Measurements from ENCODE around the gene SPECC1. TPM values are rescaled to one million over a fixed set of nuclear protein-coding genes. Genes with fewer than 3 reads are reported as not detected.

The SPECC1 gene
- total and polyA plus RNA-seq, 2 of the 13 experiments (the other 11 are each of a cell fraction or from before 2014, with no cell fraction given) = 2.3 to 6.9 TPM

DNA sequence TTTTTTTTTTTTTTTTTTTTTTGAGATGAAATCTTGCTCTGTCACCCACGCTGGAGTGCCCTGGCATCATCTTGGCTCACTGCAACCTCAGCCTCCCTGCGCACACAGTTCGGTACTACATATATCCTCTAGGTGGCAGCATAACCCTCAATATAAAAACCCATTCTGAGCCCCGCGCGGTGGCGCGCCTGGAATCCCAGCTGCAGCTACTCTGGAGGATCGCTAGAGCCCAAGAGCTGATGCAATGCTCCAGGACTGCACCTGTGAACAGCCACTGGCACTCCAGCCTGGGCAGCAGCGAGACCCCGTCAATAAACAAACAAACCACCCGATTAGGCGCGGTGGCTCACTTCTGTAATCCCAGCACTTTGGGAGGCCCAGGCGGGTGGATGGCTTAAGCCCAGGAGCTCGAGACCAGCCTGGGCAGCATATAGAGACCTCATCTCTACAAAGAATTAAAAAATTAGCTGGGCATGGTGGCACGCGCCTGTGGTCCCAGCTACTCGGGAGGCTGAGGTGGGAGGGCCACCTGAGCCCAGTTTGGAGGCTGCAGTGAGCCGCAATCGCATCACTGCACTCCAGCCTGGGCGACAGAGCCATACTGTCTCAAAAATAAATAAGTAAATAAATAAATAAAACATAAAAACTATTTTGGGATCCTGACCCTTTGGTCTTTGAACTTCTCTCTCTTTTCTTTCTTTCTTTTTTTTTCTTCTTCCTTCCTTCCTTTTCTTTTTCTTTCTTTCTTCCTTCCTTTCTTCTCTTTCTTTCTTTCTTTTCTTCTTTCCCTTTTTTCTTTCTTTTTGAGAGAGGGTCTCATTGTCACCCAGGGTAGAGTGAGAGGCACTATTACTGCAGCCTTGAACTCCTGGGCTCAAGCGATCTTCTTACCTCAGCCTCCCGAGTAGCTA is 16.1 kb upstream of the SPECC1 start (continued):
- TF ChIP-seq ZBTB7A (CRISPR knock-in tag; IDR thresholded peaks at IDR 0.05) (no peak), MXI1 (IDR thresholded peaks at IDR 0.05; ENCODE audit: borderline replicate concordance, low read depth, low read length) (no peak), MED8 (CRISPR knock-in tag; IDR thresholded peaks at IDR 0.05; ENCODE audit: insufficient replicate concordance) (no peak), KDM2A (CRISPR knock-in tag; IDR thresholded peaks at IDR 0.05; ENCODE audit: borderline replicate concordance, low read depth) (peak; percentile 72; the same call in 1 of the 2 replicates), KLF16 (CRISPR knock-in tag; IDR thresholded peaks at IDR 0.05) (peak in 1 of 2 experiments; percentile 63; a peak in 2 of 4 replicates), ZNF678 (CRISPR knock-in tag; IDR thresholded peaks at IDR 0.05) (no peak), ZNF432 (CRISPR knock-in tag; IDR thresholded peaks at IDR 0.05; ENCODE audit: borderline replicate concordance) (no peak), ATF1 (CRISPR knock-in tag; IDR thresholded peaks at IDR 0.05) (no peak), HOXA3 (CRISPR knock-in tag; IDR thresholded peaks at IDR 0.05) (no peak; the same call in 1 of the 2 replicates), FOSL2 (CRISPR knock-in tag; IDR thresholded peaks at IDR 0.05) (0 out of 2 replicates have a peak, but pooled peaks have one; percentile 12), KDM3A (CRISPR knock-in tag; IDR thresholded peaks at IDR 0.05; ENCODE audit: low read depth) (0 out of 2 replicates have a peak, but pooled peaks have one; percentile 58)
- TF ChIP-seq, protein P1, sequence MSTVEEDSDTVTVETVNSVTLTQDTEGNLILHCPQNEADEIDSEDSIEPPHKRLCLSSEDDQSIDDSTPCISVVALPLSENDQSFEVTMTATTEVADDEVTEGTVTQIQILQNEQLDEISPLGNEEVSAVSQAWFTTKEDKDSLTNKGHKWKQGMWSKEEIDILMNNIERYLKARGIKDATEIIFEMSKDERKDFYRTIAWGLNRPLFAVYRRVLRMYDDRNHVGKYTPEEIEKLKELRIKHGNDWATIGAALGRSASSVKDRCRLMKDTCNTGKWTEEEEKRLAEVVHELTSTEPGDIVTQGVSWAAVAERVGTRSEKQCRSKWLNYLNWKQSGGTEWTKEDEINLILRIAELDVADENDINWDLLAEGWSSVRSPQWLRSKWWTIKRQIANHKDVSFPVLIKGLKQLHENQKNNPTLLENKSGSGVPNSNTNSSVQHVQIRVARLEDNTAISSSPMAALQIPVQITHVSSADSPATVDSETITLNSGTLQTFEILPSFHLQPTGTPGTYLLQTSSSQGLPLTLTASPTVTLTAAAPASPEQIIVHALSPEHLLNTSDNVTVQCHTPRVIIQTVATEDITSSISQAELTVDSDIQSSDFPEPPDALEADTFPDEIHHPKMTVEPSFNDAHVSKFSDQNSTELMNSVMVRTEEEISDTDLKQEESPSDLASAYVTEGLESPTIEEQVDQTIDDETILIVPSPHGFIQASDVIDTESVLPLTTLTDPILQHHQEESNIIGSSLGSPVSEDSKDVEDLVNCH (CRISPR knock-in tag; IDR thresholded peaks at IDR 0.05) = no peak
- TF ChIP-seq, protein P2, sequence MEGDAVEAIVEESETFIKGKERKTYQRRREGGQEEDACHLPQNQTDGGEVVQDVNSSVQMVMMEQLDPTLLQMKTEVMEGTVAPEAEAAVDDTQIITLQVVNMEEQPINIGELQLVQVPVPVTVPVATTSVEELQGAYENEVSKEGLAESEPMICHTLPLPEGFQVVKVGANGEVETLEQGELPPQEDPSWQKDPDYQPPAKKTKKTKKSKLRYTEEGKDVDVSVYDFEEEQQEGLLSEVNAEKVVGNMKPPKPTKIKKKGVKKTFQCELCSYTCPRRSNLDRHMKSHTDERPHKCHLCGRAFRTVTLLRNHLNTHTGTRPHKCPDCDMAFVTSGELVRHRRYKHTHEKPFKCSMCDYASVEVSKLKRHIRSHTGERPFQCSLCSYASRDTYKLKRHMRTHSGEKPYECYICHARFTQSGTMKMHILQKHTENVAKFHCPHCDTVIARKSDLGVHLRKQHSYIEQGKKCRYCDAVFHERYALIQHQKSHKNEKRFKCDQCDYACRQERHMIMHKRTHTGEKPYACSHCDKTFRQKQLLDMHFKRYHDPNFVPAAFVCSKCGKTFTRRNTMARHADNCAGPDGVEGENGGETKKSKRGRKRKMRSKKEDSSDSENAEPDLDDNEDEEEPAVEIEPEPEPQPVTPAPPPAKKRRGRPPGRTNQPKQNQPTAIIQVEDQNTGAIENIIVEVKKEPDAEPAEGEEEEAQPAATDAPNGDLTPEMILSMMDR (CRISPR knock-in tag; IDR thresholded peaks at IDR 0.05) = peak; percentile 89
- TF ChIP-seq, protein P3, sequence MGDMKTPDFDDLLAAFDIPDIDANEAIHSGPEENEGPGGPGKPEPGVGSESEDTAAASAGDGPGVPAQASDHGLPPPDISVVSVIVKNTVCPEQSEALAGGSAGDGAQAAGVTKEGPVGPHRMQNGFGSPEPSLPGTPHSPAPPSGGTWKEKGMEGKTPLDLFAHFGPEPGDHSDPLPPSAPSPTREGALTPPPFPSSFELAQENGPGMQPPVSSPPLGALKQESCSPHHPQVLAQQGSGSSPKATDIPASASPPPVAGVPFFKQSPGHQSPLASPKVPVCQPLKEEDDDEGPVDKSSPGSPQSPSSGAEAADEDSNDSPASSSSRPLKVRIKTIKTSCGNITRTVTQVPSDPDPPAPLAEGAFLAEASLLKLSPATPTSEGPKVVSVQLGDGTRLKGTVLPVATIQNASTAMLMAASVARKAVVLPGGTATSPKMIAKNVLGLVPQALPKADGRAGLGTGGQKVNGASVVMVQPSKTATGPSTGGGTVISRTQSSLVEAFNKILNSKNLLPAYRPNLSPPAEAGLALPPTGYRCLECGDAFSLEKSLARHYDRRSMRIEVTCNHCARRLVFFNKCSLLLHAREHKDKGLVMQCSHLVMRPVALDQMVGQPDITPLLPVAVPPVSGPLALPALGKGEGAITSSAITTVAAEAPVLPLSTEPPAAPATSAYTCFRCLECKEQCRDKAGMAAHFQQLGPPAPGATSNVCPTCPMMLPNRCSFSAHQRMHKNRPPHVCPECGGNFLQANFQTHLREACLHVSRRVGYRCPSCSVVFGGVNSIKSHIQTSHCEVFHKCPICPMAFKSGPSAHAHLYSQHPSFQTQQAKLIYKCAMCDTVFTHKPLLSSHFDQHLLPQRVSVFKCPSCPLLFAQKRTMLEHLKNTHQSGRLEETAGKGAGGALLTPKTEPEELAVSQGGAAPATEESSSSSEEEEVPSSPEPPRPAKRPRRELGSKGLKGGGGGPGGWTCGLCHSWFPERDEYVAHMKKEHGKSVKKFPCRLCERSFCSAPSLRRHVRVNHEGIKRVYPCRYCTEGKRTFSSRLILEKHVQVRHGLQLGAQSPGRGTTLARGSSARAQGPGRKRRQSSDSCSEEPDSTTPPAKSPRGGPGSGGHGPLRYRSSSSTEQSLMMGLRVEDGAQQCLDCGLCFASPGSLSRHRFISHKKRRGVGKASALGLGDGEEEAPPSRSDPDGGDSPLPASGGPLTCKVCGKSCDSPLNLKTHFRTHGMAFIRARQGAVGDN (CRISPR knock-in tag; IDR thresholded peaks at IDR 0.05) = peak; percentile 41
- TF ChIP-seq, protein P4, sequence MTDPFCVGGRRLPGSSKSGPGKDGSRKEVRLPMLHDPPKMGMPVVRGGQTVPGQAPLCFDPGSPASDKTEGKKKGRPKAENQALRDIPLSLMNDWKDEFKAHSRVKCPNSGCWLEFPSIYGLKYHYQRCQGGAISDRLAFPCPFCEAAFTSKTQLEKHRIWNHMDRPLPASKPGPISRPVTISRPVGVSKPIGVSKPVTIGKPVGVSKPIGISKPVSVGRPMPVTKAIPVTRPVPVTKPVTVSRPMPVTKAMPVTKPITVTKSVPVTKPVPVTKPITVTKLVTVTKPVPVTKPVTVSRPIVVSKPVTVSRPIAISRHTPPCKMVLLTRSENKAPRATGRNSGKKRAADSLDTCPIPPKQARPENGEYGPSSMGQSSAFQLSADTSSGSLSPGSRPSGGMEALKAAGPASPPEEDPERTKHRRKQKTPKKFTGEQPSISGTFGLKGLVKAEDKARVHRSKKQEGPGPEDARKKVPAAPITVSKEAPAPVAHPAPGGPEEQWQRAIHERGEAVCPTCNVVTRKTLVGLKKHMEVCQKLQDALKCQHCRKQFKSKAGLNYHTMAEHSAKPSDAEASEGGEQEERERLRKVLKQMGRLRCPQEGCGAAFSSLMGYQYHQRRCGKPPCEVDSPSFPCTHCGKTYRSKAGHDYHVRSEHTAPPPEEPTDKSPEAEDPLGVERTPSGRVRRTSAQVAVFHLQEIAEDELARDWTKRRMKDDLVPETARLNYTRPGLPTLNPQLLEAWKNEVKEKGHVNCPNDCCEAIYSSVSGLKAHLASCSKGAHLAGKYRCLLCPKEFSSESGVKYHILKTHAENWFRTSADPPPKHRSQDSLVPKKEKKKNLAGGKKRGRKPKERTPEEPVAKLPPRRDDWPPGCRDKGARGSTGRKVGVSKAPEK (CRISPR knock-in tag; IDR thresholded peaks at IDR 0.05; ENCODE audit: borderline replicate concordance) = 0 out of 2 replicates have a peak, but pooled peaks have one; percentile 57
